ENCODE results near the gene DNMT1.
A peak's percentile ranks its signal among the peaks of the same experiment; 100 is the strongest.

DNMT1 gene

DNA sequence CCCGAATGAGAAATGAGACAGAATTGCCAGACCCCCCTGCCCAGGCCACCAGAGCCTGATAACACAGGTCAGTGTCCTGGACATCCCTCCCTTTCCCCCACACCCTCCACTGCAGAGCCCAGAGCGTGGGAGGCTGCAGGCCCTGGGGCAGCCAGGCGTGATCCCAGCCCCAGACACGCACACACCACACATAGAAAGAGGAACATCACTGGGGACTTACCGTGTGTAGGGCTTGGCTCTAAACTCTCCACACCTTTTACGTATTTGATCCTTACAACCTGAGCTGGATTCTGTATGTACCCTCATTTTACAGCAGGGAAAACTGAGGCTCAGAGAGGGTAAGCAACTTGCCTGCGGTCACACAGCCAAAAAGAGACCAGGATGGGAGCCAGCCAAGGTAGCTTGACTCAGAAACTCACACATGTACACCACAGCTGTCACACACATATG is 91.9 kb downstream of the DNMT1 start:
- peak overlapping the region; percentile 26 for H3K27ac ChIP-seq
- TF ChIP-seq, protein P1, sequence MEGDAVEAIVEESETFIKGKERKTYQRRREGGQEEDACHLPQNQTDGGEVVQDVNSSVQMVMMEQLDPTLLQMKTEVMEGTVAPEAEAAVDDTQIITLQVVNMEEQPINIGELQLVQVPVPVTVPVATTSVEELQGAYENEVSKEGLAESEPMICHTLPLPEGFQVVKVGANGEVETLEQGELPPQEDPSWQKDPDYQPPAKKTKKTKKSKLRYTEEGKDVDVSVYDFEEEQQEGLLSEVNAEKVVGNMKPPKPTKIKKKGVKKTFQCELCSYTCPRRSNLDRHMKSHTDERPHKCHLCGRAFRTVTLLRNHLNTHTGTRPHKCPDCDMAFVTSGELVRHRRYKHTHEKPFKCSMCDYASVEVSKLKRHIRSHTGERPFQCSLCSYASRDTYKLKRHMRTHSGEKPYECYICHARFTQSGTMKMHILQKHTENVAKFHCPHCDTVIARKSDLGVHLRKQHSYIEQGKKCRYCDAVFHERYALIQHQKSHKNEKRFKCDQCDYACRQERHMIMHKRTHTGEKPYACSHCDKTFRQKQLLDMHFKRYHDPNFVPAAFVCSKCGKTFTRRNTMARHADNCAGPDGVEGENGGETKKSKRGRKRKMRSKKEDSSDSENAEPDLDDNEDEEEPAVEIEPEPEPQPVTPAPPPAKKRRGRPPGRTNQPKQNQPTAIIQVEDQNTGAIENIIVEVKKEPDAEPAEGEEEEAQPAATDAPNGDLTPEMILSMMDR (IDR thresholded peaks at IDR 0.05): no peak
- no peaks in the 10 kb centered on the region for H3K27me3 ChIP-seq
- no peak overlapping the region for H3K4me3 ChIP-seq (ENCODE audit: low read depth in 1 of 2, low read length in 1 of 2)
- peaks cover 25 to 34% of the 10 kb centered on the region in 2 experiments for H3K4me1 ChIP-seq (ENCODE audit: control insufficient read depth in 1 of 2, insufficient read depth in 1 of 2, low read depth in 1 of 2, low read length in 1 of 2)
- no peaks in the 10 kb centered on the region for H3K36me3 ChIP-seq
- H3K9me3 ChIP-seq: no peaks in the 10 kb centered on the region

DNA sequence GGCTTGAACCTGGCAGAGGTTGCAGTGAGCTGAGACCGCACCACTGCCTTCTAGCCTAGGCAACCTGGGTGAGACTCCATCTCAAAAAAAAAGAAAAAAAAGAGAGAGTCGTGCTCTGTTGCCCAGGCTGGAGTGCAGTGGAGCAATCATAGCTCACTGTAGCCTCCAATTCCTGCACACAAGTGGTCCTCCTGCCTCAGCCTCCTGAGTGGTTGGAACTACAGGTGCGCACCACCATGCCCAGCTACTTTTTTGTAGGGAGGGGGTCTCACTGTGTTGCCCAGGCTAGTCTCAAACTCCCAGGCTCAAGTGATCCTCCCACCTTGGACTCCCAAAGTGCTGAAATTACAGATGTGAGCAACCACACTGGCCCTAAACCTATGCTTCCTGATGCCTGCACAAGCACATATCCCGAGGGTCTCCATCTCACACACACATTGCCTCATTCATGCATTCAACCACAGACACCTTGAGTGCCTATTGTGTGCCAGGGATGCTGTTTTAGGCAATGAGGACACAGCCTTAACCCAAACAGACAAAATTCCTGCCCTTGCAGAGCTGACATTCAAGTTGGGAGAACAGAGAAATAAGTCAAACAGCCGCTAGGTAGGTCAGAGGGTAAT is 94.5 kb downstream of the DNMT1 start:
- Histone ChIP-seq H3K27ac (no peak overlapping the region), H3K4me1 (ENCODE audit: control insufficient read depth in 1 of 2, insufficient read depth in 1 of 2, low read depth in 1 of 2, low read length in 1 of 2) (peaks cover 23 to 30% of the 10 kb centered on the region in 2 experiments)

DNA sequence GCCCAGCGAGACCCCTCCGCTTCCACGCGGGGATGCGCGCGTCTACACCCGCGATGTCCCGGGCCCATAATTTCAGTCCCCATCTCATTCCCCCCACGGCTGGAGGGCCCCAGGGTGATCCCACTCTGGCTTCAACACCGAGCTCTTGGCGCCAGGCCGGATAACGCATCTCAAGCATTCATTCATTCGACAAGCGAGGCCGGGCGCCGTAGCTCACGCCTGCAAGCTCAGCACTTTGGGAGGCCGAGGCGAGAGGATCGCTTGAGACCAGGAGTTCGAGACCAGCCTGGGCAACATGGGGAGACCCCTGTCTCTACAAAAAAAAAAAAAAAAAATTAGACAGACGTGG is 98.2 kb downstream of the DNMT1 start:
- Histone ChIP-seq H3K27ac (peak overlapping the region; percentile 65), H3K36me3 (peaks cover 21% of the 10 kb centered on the region), H3K9me3 (no peaks in the 10 kb centered on the region), H3K4me1 (ENCODE audit: control insufficient read depth in 1 of 2, insufficient read depth in 1 of 2, low read depth in 1 of 2, low read length in 1 of 2) (peaks cover 15 to 17% of the 10 kb centered on the region in 2 experiments), H3K4me3 (ENCODE audit: low read depth in 1 of 2, low read length in 1 of 2) (peak overlapping the region; percentile 66 to 69), H3K27me3 (no peaks in the 10 kb centered on the region)
- TF ChIP-seq, protein P1 (IDR thresholded peaks at IDR 0.05): no peak

More for the DNA sequence above, 94.5 kb downstream of the DNMT1 start:
- no peak overlapping the region for H3K4me3 ChIP-seq (ENCODE audit: low read depth in 1 of 2, low read length in 1 of 2)
- TF ChIP-seq, protein P1 (IDR thresholded peaks at IDR 0.05): no peak
- H3K27me3 ChIP-seq: no peaks in the 10 kb centered on the region
- H3K9me3 ChIP-seq: no peaks in the 10 kb centered on the region
- H3K36me3 ChIP-seq: no peaks in the 10 kb centered on the region

DNA sequence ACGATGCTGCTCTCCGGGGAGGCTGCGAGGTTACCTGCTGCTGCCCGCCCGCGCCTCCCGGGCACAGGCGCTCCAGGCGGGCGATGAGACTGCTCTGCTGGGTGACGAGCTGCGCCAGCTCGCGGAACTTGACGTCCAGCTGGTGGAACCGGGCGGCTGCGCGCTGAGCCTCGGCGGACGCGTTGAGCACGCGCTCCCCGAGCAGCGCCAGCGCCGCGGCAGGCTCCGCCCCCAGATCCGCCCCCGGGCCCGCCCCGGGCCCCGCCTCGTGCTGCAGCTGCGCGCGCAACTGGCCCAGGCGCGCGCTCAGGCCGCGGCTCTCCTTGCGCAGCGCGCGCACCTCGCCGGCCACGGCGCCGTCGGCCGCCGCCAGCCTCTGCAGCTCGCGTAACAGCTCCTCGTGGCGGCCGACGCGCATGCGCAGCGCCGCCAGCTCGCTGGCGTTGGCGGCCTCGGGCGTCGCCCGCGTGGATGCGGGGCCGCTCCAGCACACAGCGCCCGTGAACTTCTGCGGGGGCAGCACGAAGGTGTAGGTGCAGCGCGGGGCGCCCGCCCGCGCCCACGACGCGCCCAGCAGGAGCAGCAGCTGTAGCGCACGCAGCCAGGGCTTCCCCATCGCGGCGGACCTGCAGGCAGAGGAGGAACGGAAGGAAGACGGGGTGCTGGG is 98.7 kb downstream of the DNMT1 start:
- Histone ChIP-seq H3K27ac (peak overlapping the region; percentile 65), H3K4me1 (ENCODE audit: control insufficient read depth in 1 of 2, insufficient read depth in 1 of 2, low read depth in 1 of 2, low read length in 1 of 2) (peaks cover 13 to 15% of the 10 kb centered on the region in 2 experiments), H3K4me3 (ENCODE audit: low read depth in 1 of 2, low read length in 1 of 2) (peak overlapping the region; percentile 66 to 69), H3K36me3 (peaks cover 26% of the 10 kb centered on the region), H3K9me3 (no peaks in the 10 kb centered on the region), H3K27me3 (no peaks in the 10 kb centered on the region)
- TF ChIP-seq, protein P1 (IDR thresholded peaks at IDR 0.05): peak; percentile 19

DNA sequence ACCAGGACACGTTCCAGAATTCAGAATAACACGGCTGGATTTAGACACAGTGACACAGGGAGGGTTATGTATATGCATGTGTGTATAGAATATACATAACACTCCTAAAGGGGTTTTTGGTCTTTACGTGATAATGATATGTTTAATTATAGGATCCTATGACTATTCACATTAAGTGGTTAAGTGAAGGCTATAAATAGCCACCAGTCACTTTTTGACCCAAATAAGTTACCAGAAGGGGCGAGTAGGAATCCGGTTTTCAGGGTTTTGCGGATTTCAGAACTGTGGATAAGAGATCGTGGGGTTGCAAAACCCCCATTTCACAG is 99.2 kb downstream of the DNMT1 start:
- peak overlapping the region; percentile 65 for H3K27ac ChIP-seq
- H3K36me3 ChIP-seq: peaks cover 29% of the 10 kb centered on the region
- no peaks in the 10 kb centered on the region for H3K27me3 ChIP-seq
- peaks cover 13 to 15% of the 10 kb centered on the region in 2 experiments for H3K4me1 ChIP-seq (ENCODE audit: control insufficient read depth in 1 of 2, insufficient read depth in 1 of 2, low read depth in 1 of 2, low read length in 1 of 2)
- TF ChIP-seq, protein P1 (IDR thresholded peaks at IDR 0.05): no peak
- peak overlapping the region; percentile 48 to 66 for H3K4me3 ChIP-seq (ENCODE audit: low read depth in 1 of 2, low read length in 1 of 2)
- no peaks in the 10 kb centered on the region for H3K9me3 ChIP-seq

Data from neutrophil (primary cell).